Activated effector memory CD4-positive, alpha-beta T cell treated with anti-CD3 and anti-CD28 coated beads, Interleukin-2, amount 50 U/mL, for 16 hours (primary cell): ENCODE measurements around the gene TOP2B.

ENCODE experiments used
- DNase-seq: peaks from one replicate; pipeline ENCODE4 v3.0.0-alpha.2; 2020

Gene TOP2B

GRCh38 chr3:25674670-25675069, 10.0 kb upstream of the TOP2B start:
- DNase-seq = no peak

DNA sequence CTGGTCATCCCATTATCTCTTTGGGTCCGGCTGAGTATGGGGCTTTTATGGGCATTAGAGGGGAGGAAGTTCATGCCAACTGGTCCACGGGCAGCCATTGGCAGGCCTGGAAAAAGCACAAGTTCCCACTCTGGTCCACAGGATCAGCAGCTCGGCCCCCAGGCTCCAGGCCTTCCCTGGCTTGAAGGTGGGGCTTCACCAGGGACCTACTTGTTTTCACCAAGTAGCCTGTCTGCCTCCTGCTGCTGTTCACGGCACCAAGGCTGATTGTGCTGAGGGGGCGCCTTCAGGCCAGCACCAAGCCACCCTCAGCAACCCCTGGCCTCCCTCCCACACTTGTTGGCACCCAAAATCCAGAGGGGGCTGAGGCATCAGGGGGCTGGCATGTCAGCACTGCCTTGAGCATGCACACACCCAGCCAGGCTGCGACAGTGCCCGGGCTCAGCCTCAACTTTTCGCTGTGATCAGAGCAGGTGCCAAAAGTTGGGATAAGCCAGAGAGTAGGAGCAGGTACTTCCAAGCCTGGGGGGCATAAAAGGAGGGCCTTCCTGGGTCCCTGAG, 9.1 kb upstream of the TOP2B start:
- DNase-seq = no peak

GRCh38 chr3:25665315-25666280, 891 bp upstream of the TOP2B start:
- no peak for DNase-seq

DNA sequence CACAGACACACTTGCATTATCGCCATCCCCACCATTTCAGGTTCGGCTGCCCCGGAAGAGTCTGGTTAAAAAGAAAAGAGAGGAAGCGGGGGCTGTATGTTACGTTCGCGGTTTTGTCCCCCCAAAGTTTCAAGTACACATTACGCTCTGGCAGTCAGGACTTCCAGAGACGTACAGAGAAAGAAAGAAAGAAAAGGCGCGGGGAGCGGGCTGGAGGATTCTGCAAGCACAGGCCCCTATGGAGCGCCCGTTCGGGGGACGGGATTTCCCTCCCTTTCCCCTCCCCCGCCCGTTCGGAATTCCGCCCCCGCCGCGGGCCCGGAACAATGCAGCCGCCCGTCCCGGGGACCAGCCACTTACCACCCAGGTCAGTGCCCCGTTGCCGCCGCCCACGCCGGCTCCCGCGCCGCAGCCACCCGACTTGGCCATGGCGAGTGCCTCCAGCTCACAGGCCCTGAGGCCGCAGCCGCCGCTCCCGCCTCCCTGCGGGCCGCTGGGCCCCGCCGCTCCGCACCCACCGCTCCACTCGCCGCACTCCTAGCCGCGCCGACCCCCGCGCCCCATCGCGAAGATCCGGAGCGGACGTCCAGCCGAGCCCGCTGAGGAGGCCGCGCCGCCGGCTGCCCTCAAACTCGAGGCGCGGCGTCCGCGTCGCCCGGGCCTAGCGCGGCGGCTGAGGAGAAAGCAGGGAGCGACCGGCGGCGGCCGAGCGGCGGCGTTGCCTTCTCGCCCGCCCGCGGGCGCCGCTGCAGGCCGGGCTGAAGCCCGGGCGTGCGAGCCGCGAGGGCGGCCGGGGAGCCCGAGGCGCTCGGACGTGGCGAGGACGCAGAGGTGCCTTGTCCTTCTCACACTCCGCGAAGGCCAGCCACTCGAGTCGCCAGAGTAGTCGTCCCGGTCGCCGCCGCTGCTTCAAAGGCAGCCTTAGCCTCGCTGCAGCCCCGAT, 567 bp downstream of the TOP2B start:
- DNase-seq = peak; percentile 91

DNA sequence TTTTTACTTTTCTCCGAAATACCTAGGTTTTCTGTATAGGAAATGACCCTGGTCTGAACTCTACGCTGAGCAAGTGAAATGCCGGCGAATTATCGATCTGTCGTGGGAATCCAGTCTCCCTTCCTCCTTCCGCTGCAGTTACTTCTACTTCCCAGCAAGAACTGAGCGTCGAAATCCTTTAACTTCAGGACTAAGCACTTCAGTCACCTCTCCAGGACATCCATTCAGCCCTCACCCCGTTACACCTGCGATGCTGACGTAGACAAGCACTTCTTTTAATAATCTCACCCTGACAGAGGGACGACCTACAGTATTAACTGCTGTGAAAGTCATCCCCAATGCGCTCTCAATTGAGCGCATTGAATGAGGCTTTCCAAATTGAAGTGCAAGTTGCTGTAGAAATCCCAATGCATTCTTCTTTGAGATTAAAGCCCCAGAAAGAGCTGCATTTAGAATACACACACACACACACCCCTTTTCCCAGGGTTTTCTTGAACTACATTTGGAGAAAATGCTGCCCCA, 1.3 kb downstream of the TOP2B start:
- peak; percentile 70 for DNase-seq

GRCh38 chr3:25662736-25663320, 1.9 kb downstream of the TOP2B start:
- DNase-seq = no peak

- no peak for DNase-seq
Observed at GRCh38 chr3:25661694-25662437, 2.8 kb downstream of the TOP2B start.

DNA sequence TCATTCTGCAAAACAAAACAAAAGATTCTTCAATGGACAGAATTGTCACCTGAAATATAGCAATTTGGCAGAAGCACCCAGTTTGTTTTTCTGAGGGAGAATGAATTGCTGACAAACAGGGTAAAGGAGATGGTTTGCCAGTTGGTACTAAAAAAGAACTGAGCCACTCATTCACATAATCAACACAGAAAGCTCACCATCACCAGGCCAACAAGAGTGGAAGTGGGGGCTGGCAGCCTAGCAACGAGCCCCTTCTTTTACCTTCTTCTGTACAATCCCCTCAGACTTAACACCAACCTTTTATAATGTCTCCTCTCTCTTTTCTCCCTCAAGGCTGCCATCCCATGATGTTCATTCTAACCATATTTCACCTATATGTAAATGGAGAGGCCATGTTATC, 5.9 kb downstream of the TOP2B start:
- no peak for DNase-seq

- no peak for DNase-seq
Observed at GRCh38 chr3:25657293-25657692, 7.4 kb downstream of the TOP2B start.

GRCh38 chr3:25655659-25656058, 9.0 kb downstream of the TOP2B start:
- DNase-seq = no peak

- no peak for DNase-seq
Observed at GRCh38 chr3:25654576-25654975, 10.1 kb downstream of the TOP2B start.

DNA sequence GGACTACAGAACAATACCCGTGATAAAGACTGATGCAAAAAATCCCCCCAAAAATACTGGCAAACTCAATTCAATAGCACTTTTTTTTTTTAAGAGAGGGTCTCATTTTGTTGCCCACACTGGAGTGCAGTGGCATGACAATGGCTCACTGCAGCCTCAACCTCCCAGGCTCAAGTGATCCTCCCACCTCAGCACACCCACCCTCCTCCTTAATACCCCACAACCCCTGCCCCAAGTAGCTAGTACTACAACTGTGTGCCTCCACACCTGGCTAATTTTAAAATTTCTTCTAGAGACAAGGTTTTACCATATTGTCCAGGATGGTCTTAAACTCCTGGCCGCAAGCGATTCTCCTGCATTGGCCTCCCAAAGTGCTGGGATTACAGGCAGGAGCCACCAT, 11.4 kb downstream of the TOP2B start:
- DNase-seq = no peak

- DNase-seq = no peak
Observed at GRCh38 chr3:25652921-25653320, 11.8 kb downstream of the TOP2B start.

GRCh38 chr3:25648925-25649830, 15.5 kb downstream of the TOP2B start:
- no peak for DNase-seq

DNA sequence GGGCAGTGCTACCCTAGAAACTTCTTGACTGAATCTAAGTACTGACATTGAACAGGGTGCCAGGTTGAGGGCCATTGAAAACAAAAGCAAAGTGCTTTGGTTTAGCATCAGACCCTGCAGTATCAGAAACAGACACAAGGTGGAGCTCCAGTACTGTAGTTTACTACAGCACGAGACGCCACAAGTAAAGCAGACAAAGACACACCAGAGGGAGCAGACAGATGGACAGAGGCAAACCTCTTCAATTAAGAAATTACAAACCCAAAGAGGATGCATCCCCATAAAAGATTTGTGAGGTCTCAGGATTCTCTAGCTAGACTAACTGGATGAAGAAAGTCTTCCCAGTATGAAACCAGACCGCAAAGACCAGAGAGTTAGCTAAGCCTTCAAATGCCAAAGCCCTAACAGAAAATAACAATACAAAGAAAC, 16.6 kb downstream of the TOP2B start:
- peak; percentile 86 for DNase-seq

DNA sequence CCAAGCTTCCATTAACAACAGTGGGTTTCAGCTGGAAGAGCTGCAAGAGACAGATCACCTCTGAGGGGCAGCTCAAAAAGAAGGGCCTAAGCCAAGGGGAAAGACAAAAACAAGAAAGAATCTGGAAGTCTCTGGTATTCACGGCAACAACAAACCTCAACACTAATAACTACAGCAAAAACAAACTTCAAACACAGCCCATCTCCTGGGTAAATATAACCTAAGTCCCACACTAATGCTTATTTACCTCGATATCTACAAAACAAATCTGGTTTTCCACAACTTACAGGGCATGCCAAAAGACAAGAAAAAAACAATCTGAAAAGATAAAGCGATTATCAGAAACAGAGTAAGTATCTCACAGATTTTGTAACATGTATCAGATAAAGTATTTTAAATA, 29.7 kb downstream of the TOP2B start:
- no peak for DNase-seq

DNA sequence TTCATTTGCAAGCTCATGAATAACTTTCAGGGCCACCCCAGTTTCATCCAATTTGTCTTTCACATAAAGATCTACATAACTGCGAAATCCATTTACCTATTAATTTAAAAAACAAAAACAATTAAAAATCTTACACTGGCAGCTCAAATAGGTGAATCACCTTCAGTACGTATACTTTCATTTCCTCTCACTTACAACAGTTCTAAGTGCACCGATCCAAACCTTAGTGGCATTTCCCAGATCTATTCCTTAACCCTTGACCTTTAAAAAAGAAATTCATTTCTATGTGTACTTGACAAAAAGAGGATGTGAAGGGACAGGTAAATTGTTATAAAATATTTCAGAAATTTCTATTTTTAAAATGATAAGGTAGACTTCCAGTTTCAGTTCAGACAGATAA, 30.8 kb downstream of the TOP2B start:
- no peak for DNase-seq

GRCh38 chr3:25631989-25632388, 32.7 kb downstream of the TOP2B start:
- no peak for DNase-seq

DNA sequence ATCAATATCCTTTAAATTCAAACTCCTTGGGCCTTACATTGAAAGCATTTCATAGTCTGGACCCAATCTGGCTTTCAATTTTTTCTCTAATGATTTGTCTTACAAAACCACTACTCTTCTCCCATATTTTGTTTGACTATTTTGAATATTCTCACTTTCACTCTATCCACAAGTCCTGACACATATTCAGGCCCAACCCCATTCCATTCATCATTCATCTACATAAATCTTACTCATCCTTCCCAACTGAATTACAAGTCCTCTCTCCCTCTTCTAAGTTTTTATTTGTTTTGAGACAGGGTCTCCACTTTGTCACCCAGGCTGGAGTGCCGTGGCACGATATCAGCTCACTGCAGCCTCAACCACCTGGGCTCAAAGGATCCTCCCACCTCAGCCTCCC, 43.6 kb downstream of the TOP2B start:
- no peak for DNase-seq

- DNase-seq = no peak
Observed at GRCh38 chr3:25620493-25620892, 44.2 kb downstream of the TOP2B start.

DNA sequence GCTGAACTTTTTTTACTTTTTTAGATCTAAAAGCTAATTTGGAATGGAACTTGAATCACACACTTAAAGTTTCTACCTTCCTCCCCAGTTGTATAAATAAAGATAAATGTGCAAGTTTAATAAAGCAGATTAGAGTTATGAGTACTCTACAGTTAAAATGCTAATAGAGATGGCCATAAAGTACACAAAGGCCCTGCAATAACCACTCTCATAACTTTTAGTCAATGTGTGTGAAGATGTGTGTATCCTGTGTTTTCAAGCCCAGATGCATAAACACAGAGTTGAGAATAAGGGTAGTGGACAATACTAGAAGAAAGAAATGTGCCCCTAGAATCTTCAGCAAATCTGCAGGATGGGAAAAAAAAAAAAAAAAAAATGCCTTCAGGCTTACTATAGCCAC, 45.3 kb downstream of the TOP2B start:
- no peak for DNase-seq
